ENCODE measurements around the gene SCYGR2. TPM values are rescaled to one million over a fixed set of nuclear protein-coding genes. Genes with fewer than 3 reads are reported as not detected.

The SCYGR2 gene
- total and polyA plus RNA-seq, 4 donors: not detected

DNA sequence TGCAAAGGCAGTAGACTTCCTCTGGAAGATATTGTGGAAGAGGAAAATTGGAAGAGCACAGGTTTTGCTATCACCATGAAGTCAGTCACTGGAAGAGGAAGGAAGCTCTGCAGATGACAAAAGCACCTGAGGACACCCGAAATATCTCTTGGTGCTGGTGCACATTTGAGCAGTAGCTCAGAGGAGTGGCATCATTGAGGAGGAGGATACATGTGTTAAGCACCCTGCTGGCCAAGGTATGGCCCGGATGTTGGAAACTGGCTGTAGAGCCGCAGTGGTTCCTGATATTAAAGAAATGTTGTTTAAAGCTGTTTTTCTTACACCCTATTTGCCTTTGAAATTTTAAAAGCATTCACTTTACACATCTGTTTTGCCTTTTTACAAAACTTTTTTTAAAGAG is 32.7 kb upstream of the SCYGR2 start (continued):
- TF ChIP-seq GABPA (IDR thresholded peaks at IDR 0.05 in 1 of 2, conservative IDR thresholded peaks at IDR 0.05 in 1 of 2) (no peak), EGR1 (IDR thresholded peaks at IDR 0.05; ENCODE audit: low read depth in 2 of 2) (no peak), NR2F2 (IDR thresholded peaks at IDR 0.05) (no peak), HNF4G (IDR thresholded peaks at IDR 0.05) (no peak)
- TF ChIP-seq, protein P1, sequence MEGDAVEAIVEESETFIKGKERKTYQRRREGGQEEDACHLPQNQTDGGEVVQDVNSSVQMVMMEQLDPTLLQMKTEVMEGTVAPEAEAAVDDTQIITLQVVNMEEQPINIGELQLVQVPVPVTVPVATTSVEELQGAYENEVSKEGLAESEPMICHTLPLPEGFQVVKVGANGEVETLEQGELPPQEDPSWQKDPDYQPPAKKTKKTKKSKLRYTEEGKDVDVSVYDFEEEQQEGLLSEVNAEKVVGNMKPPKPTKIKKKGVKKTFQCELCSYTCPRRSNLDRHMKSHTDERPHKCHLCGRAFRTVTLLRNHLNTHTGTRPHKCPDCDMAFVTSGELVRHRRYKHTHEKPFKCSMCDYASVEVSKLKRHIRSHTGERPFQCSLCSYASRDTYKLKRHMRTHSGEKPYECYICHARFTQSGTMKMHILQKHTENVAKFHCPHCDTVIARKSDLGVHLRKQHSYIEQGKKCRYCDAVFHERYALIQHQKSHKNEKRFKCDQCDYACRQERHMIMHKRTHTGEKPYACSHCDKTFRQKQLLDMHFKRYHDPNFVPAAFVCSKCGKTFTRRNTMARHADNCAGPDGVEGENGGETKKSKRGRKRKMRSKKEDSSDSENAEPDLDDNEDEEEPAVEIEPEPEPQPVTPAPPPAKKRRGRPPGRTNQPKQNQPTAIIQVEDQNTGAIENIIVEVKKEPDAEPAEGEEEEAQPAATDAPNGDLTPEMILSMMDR (IDR thresholded peaks at IDR 0.05; ENCODE audit: low read depth, low read length, missing input control): no peak

- no peaks in the 10 kb centered on the region for H3K27me3 ChIP-seq (ENCODE audit: control insufficient read depth in 4 of 4, insufficient read depth in 4 of 4, low read length in 3 of 4)
- WGBS: 91% methylated on average over 2 of the region's 2 CpGs
- no peaks in the 10 kb centered on the region for H3K9me3 ChIP-seq (ENCODE audit: control insufficient read depth in 4 of 4, low read length in 3 of 4)
- no peak overlapping the region for H3K9ac ChIP-seq (ENCODE audit: low read depth in 1 of 2, low read length in 2 of 2)
- no peak for DNase-seq (ENCODE audit: low spot score)
- H3K4me1 ChIP-seq (ENCODE audit: control insufficient read depth in 4 of 4, insufficient read depth in 4 of 4, low read length in 3 of 4): no peaks in the 10 kb centered on the region
- no peak overlapping the region for H3K27ac ChIP-seq (ENCODE audit: low read depth in 1 of 2, low read length in 2 of 2)
- H3K4me3 ChIP-seq (ENCODE audit: low read depth in 1 of 3, low read length in 3 of 3): no peak overlapping the region
- no peak for TF ChIP-seq FOXA1 (IDR thresholded peaks at IDR 0.05)
- no peaks in the 10 kb centered on the region for H3K36me3 ChIP-seq (ENCODE audit: control insufficient read depth in 4 of 4, insufficient read depth in 3 of 4, low read depth in 1 of 4, low read length in 3 of 4)
Measured at GRCh38 chr2:227568852-227569169, 29.9 kb upstream of the SCYGR2 start.

GRCh38 chr2:227570615-227571014 is 28.1 kb upstream of the SCYGR2 start:
- H3K4me3 ChIP-seq (ENCODE audit: low read depth in 1 of 3, low read length in 3 of 3): no peak overlapping the region
- no peaks in the 10 kb centered on the region for H3K27me3 ChIP-seq (ENCODE audit: control insufficient read depth in 4 of 4, insufficient read depth in 4 of 4, low read length in 3 of 4)
- H3K27ac ChIP-seq (ENCODE audit: low read depth in 1 of 2, low read length in 2 of 2): no peak overlapping the region
- DNase-seq (ENCODE audit: low spot score): no peak
- TF ChIP-seq, protein P2, sequence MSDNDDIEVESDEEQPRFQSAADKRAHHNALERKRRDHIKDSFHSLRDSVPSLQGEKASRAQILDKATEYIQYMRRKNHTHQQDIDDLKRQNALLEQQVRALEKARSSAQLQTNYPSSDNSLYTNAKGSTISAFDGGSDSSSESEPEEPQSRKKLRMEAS (IDR thresholded peaks at IDR 0.05): no peak
- TF ChIP-seq, protein P1 (IDR thresholded peaks at IDR 0.05; ENCODE audit: low read depth, low read length, missing input control): no peak
- no peak for TF ChIP-seq HNF4G (IDR thresholded peaks at IDR 0.05)
- no peak for TF ChIP-seq TAF1 (conservative IDR thresholded peaks at IDR 0.05)
- no peak for TF ChIP-seq RXRA (IDR thresholded peaks at IDR 0.05)
- TF ChIP-seq SP1 (IDR thresholded peaks at IDR 0.05): no peak
- TF ChIP-seq, protein P3, sequence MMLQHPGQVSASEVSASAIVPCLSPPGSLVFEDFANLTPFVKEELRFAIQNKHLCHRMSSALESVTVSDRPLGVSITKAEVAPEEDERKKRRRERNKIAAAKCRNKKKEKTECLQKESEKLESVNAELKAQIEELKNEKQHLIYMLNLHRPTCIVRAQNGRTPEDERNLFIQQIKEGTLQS (IDR thresholded peaks at IDR 0.05): no peak
- TF ChIP-seq GABPA (IDR thresholded peaks at IDR 0.05 in 1 of 2, conservative IDR thresholded peaks at IDR 0.05 in 1 of 2): no peak
- no peak for TF ChIP-seq RAD21 (IDR thresholded peaks at IDR 0.05)
- no peak for TF ChIP-seq FOXA1 (IDR thresholded peaks at IDR 0.05)
- no peak for TF ChIP-seq EGR1 (IDR thresholded peaks at IDR 0.05; ENCODE audit: low read depth in 2 of 2)
- TF ChIP-seq YY1 (IDR thresholded peaks at IDR 0.05): no peak
- no peak for TF ChIP-seq REST (IDR thresholded peaks at IDR 0.05)
- no peak for TF ChIP-seq ZBTB33 (IDR thresholded peaks at IDR 0.05)
- no peak for TF ChIP-seq HNF4A (conservative IDR thresholded peaks at IDR 0.05)
- no peak for TF ChIP-seq JUND (IDR thresholded peaks at IDR 0.05)
- no peak for TF ChIP-seq FOXA2 (IDR thresholded peaks at IDR 0.05)
- no peak overlapping the region for H3K9ac ChIP-seq (ENCODE audit: low read depth in 1 of 2, low read length in 2 of 2)
- no peaks in the 10 kb centered on the region for H3K36me3 ChIP-seq (ENCODE audit: control insufficient read depth in 4 of 4, insufficient read depth in 3 of 4, low read depth in 1 of 4, low read length in 3 of 4)
- WGBS: 72% methylated on average over 1 of the region's 1 CpG
- H3K4me1 ChIP-seq (ENCODE audit: control insufficient read depth in 4 of 4, insufficient read depth in 4 of 4, low read length in 3 of 4): no peaks in the 10 kb centered on the region
- no peaks in the 10 kb centered on the region for H3K9me3 ChIP-seq (ENCODE audit: control insufficient read depth in 4 of 4, low read length in 3 of 4)

All from liver (tissue), 9 donors.